Measurements from ENCODE around the gene UQCRHL. TPM values are rescaled to one million over a fixed set of nuclear protein-coding genes. Genes with fewer than 3 reads are reported as not detected.

UQCRHL gene
- total and polyA plus RNA-seq, 2 of the 4 experiments (the other 2 are of a cell fraction) = 1.4 to 2.4 TPM

DNA sequence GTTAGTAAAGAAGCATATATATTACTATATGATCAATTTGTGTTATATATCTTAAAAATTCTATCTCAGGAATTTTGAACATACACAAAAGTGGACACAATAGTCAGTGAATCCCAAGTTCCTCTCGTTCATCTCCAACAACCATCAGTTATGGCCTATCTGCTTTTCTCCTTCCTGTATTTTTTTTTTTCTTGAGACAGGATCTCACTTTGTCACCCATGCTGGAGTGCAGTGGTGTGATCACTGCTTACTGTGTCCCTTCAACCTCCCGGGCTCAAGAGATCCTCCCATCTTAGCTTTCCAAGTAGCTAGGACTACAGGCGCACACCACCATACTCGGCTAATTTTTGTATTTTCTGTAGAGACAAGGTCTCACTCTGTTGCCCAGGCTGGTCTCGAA is 49.4 kb upstream of the UQCRHL start:
- H3K9me1 ChIP-seq (ENCODE audit: insufficient read depth, low read length) = 0 out of 2 replicates have a peak, but pooled peaks cover 9% of the 10 kb centered on the region
- in situ Hi-C loops (cut with MboI; ENCODE audit: low sequenced_read_pairs) (no loop called here), intact Hi-C loops (cut with micrococcal nuclease) (no loop called here), dilution Hi-C loops (cut with HindIII; ENCODE audit: low sequenced_read_pairs, unreplicated experiment) (no loop called here)
- no peak overlapping the region for H2BK15ac ChIP-seq (ENCODE audit: low read depth, low read length)
- ChIA-PET POLR2A (ENCODE audit: unreplicated experiment) (interaction anchor here (0.7 kb wide), 1 partner anchor 511 kb away, joined by 7 read pairs; no protein-coding TSS in a partner anchor), CTCF (no interaction called here)
- H3K4me1 ChIP-seq (ENCODE audit: control insufficient read depth, insufficient read depth, low read length) = peaks cover 2% of the 10 kb centered on the region; the same call in 1 of the 2 replicates
- no peaks in the 10 kb centered on the region for H3K36me3 ChIP-seq (ENCODE audit: control insufficient read depth, insufficient read depth, low read length)
- DNase-seq (no peak), ATAC-seq (ENCODE audit: low read depth) (no peak)
- no peak overlapping the region for H4K91ac ChIP-seq (ENCODE audit: insufficient read depth, low read depth, low read length)
- BruUV-seq (replicated peaks) = no TSS peak
- peaks cover 6 to 57% of the 10 kb centered on the region in 2 experiments; a peak in 3 of 4 replicates for H3K79me1 ChIP-seq (ENCODE audit: low read depth in 1 of 2, low read length in 2 of 2)
- H3K23ac ChIP-seq (ENCODE audit: low read depth, low read length) = no peak overlapping the region
- WGBS, 2 experiments (ENCODE audit: extremely low coverage in 2 of 2, insufficient read length in 1 of 2) = 92% methylated on average over 4 of the region's 5 CpGs; no CpG with 5 or more reads in 1 of the 2 experiments
- H3K27me3 ChIP-seq (ENCODE audit: control insufficient read depth, insufficient read depth, low read length) = no peaks in the 10 kb centered on the region
- no peak overlapping the region for H2AK5ac ChIP-seq (ENCODE audit: low read depth, low read length)
- no peak overlapping the region for H2AK9ac ChIP-seq (replicated peaks; ENCODE audit: low read depth, low read length, poor library complexity)
- H3K56ac ChIP-seq (ENCODE audit: extremely low read depth, insufficient read depth, low read length) = no peak overlapping the region
- no peak overlapping the region for H4K8ac ChIP-seq (ENCODE audit: low read depth in 2 of 2, low read length in 2 of 2)
- H2BK120ac ChIP-seq (ENCODE audit: low read depth, low read length) = no peak overlapping the region
- no peak overlapping the region for H3K18ac ChIP-seq (ENCODE audit: low read depth, low read length)
- peaks cover 24% of the 10 kb centered on the region for H4K20me1 ChIP-seq (ENCODE audit: insufficient read depth, low read length)
- no peak overlapping the region for H3K4ac ChIP-seq (ENCODE audit: low read depth, low read length)
- no peak overlapping the region for H3K9ac ChIP-seq (ENCODE audit: low read depth, low read length)
- H3K14ac ChIP-seq (replicated peaks; ENCODE audit: low read depth, low read length) = no peak overlapping the region
- H3K4me2 ChIP-seq (ENCODE audit: low read depth, low read length) = no peak overlapping the region
- H4K5ac ChIP-seq (ENCODE audit: low read depth, low read length) = no peak overlapping the region
- H3K27ac ChIP-seq (ENCODE audit: insufficient read depth, low read length) = no peak overlapping the region
- H2BK20ac ChIP-seq (ENCODE audit: low read depth, low read length) = 0 out of 2 replicates have a peak overlapping the region, but pooled peaks have one; percentile 24
- no peak overlapping the region for H2BK5ac ChIP-seq (ENCODE audit: low read depth, low read length, poor library complexity, severe bottlenecking)
- no peak overlapping the region for H3K4me3 ChIP-seq (ENCODE audit: insufficient read depth, low read depth, low read length)
- no peak overlapping the region for H2AFZ ChIP-seq (replicated peaks; ENCODE audit: low read length, poor library complexity)
- TF ChIP-seq SMC3 (IDR thresholded peaks at IDR 0.05; ENCODE audit: low read depth, low read length) (no peak), BHLHE40 (IDR thresholded peaks at IDR 0.05; ENCODE audit: low read depth, low read length) (no peak), RAD21 (IDR thresholded peaks at IDR 0.05; ENCODE audit: low read length) (no peak), RFX5 (IDR thresholded peaks at IDR 0.05; ENCODE audit: low read depth, low read length) (no peak), NFE2L2 (IDR thresholded peaks at IDR 0.05; ENCODE audit: low read depth, low read length) (no peak), CHD1 (IDR thresholded peaks at IDR 0.05; ENCODE audit: low read depth, low read length) (no peak)
- TF ChIP-seq, protein P1, sequence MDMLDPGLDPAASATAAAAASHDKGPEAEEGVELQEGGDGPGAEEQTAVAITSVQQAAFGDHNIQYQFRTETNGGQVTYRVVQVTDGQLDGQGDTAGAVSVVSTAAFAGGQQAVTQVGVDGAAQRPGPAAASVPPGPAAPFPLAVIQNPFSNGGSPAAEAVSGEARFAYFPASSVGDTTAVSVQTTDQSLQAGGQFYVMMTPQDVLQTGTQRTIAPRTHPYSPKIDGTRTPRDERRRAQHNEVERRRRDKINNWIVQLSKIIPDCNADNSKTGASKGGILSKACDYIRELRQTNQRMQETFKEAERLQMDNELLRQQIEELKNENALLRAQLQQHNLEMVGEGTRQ (IDR thresholded peaks at IDR 0.05; ENCODE audit: low read depth, low read length) = no peak
- H3K9me3 ChIP-seq (ENCODE audit: control insufficient read depth, insufficient read depth, low read length) = no peaks in the 10 kb centered on the region

Measured in IMR-90 (cell line).